CD14-positive monocyte (primary cell): Measurements from ENCODE around the gene TECPR2. TPM values are rescaled to one million over a fixed set of nuclear protein-coding genes. Genes with fewer than 3 reads are reported as not detected.

Experiments used
- DNase-seq, 3 donors: peaks; one replicate each; pipeline ENCODE4 v3.0.0-alpha.2; 2011 to 2022
- H2AFZ ChIP-seq: 2 replicates; pipeline ENCODE4 v1.6.0; 2012; ENCODE audit warnings: mild to moderate bottlenecking, low read depth, low read length, inconsistent platforms; ENCODE audit not compliant: insufficient read depth, poor library complexity, severe bottlenecking
- H3K27ac ChIP-seq, 2 donors: 1 replicate in 1 of 2; 2 replicates in 1 of 2; pipeline ENCODE4 v1.5.1; 2012 to 2013; ENCODE audit warnings: low read length in 2 of 2, control low read depth in 1 of 2, inconsistent platforms in 1 of 2, low read depth in 1 of 2, mild to moderate bottlenecking in 1 of 2
- H3K27me3 ChIP-seq, 2 donors: one replicate each; pipeline versions ENCODE4 v1.6.0 to v1.6.1; 2011 to 2013; ENCODE audit warnings: low read length in 2 of 2; ENCODE audit not compliant: control insufficient read depth in 2 of 2, insufficient read depth in 2 of 2
- H3K36me3 ChIP-seq, 2 donors: replicated peaks in 1 of 2; 1 replicate in 1 of 2; 2 replicates in 1 of 2; pipeline versions ENCODE4 v1.5.1 to v1.6.1; 2012 to 2013; ENCODE audit warnings: low read length in 2 of 2, control low read depth in 1 of 2, inconsistent platforms in 1 of 2, mild to moderate bottlenecking in 1 of 2; ENCODE audit not compliant: insufficient read depth in 2 of 2, control insufficient read depth in 1 of 2
- H3K4me1 ChIP-seq, 2 donors: 1 replicate in 1 of 2; 2 replicates in 1 of 2; pipeline versions ENCODE4 v1.5.1 to v1.6.1; 2012 to 2013; ENCODE audit warnings: low read length in 2 of 2, control low read depth in 1 of 2, inconsistent platforms in 1 of 2, mild to moderate bottlenecking in 1 of 2, moderate library complexity in 1 of 2; ENCODE audit not compliant: insufficient read depth in 2 of 2, control insufficient read depth in 1 of 2
- H3K4me2 ChIP-seq: replicated peaks from 2 replicates; pipeline ENCODE3; 2012; ENCODE audit warnings: low read length, moderate library complexity, mild to moderate bottlenecking; ENCODE audit not compliant: poor library complexity, severe bottlenecking; ENCODE audit errors: extremely low read depth
- H3K4me3 ChIP-seq, 3 experiments: fragments of 200-600 bp in 1 of 3; sonication (generic) in 1 of 3; replicated peaks in 1 of 3; 1 replicate in 2 of 3; 2 replicates in 1 of 3; pipeline ENCODE4 v1.5.1; 2011 to 2013; ENCODE audit warnings: low read length in 3 of 3, mild to moderate bottlenecking in 3 of 3, control low read depth in 2 of 3, low read depth in 2 of 3, inconsistent platforms in 1 of 3, moderate library complexity in 1 of 3
- H3K79me2 ChIP-seq: 2 replicates; pipeline ENCODE4 v1.6.0; 2012; ENCODE audit warnings: mild to moderate bottlenecking, control low read depth, inconsistent platforms, low read length, moderate library complexity; ENCODE audit not compliant: insufficient read depth
- H3K9ac ChIP-seq: 2 replicates; pipeline ENCODE4 v1.6.0; 2017; ENCODE audit warnings: low read length, mild to moderate bottlenecking; ENCODE audit not compliant: insufficient read depth, poor library complexity, severe bottlenecking
- H3K9me3 ChIP-seq, 2 donors: replicated peaks in 1 of 2; 1 replicate in 1 of 2; 2 replicates in 1 of 2; pipeline versions ENCODE4 v1.5.1 to v1.6.1; 2012 to 2013; ENCODE audit warnings: low read length in 2 of 2, control low read depth in 1 of 2; ENCODE audit not compliant: control insufficient read depth in 1 of 2, insufficient read depth in 1 of 2
- H4K20me1 ChIP-seq: 2 replicates; pipeline ENCODE4 v1.6.0; 2012; ENCODE audit warnings: mild to moderate bottlenecking, low read length, control low read depth, moderate library complexity; ENCODE audit not compliant: insufficient read depth
- H3K27ac Mint-ChIP-seq, 7 donors: one replicate each; pipeline ENCODE4 v1.8.0; 2020; ENCODE audit warnings: mild to moderate bottlenecking in 7 of 7, mixed read lengths in 7 of 7, moderate library complexity in 6 of 7, inconsistent platforms in 2 of 7
- H3K27me3 Mint-ChIP-seq, 3 donors: one replicate each; pipeline ENCODE4 v1.8.0; 2021 to 2022; ENCODE audit warnings: low read depth in 3 of 3, mild to moderate bottlenecking in 3 of 3, mixed read lengths in 3 of 3, moderate library complexity in 3 of 3, inconsistent platforms in 1 of 3
- H3K36me3 Mint-ChIP-seq, 2 donors: one replicate each; pipeline ENCODE4 v1.8.0; 2020; ENCODE audit warnings: mixed read lengths in 2 of 2, inconsistent platforms in 1 of 2, mild to moderate bottlenecking in 1 of 2
- H3K4me1 Mint-ChIP-seq: one replicate; pipeline ENCODE4 v1.8.0; 2020; ENCODE audit warnings: mild to moderate bottlenecking, mixed read lengths
- H3K4me3 Mint-ChIP-seq, 2 donors: one replicate each; pipeline ENCODE4 v1.8.0; 2020; ENCODE audit warnings: mild to moderate bottlenecking in 2 of 2, mixed read lengths in 2 of 2, moderate library complexity in 1 of 2
- H3K9me3 Mint-ChIP-seq, 7 donors: one replicate each; pipeline ENCODE4 v1.8.0; 2020 to 2022; ENCODE audit warnings: mixed read lengths in 7 of 7, mild to moderate bottlenecking in 6 of 7, moderate library complexity in 6 of 7, inconsistent platforms in 2 of 7
- WGBS: methylation state at CpG from one replicate; pipeline ENCODE4 v1.1.5; 2013; ENCODE audit warnings: missing lambda C conversion rate; ENCODE audit not compliant: insufficient coverage; 5-methylcytosine and 5-hydroxymethylcytosine counted together
- intact Hi-C, 2 donors: fragments of 100-400 bp; cut with micrococcal nuclease; formaldehyde crosslinking; loops; one replicate each; pipeline versions ENCODE4 v1.15.0 to v1.15.1; 2023
- polyA plus RNA-seq, 3 donors: library from polyadenylated mRNA; depleted of rRNA in 1 of 3; unstranded in 2 of 3; stranded (reverse) in 1 of 3; fragments of 300-500 nt in 2 of 3; fragments of >200 nt in 1 of 3; fragmentation: Illumina TruSeq in 2 of 3; gene quantifications; 1 replicate in 2 of 3; 2 replicates in 1 of 3; pipeline ENCODE4 v1.2.3, GENCODE V29; 2012 to 2021
- TF ChIP-seq, protein P1 (sequence below): fragments of 200-600 bp; IDR thresholded peaks from one replicate; pipeline ENCODE4 v1.8.0; 2022; ENCODE audit warnings: antibody characterized with exemption, mild to moderate bottlenecking

TECPR2 gene
- polyA plus RNA-seq, 3 donors, result 2.8 to 10.4 (median 6.4) TPM

DNA sequence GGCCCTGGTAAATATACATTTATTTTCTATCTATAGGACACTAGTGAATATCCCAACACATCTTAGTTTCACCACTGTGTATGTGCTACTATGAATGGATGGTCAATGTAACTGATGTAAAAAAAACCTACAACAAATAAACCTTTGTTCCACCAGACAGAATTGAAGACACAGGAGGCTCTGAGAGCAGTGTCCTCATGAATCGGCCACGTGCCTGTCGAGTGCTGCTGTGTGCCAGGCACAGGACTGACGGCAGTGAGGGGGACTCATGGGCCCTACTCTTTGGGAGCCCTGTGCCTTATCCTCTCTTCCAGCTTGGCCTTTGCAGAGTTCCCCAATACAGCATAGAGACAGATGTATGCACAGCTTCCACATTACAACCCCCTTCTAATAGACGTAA is 18.3 kb upstream of the TECPR2 start:
- peaks cover 66 to 86% of the 10 kb centered on the region in 2 donors for H3K36me3 ChIP-seq
- H3K27ac Mint-ChIP-seq, result no peak overlapping the region

DNA sequence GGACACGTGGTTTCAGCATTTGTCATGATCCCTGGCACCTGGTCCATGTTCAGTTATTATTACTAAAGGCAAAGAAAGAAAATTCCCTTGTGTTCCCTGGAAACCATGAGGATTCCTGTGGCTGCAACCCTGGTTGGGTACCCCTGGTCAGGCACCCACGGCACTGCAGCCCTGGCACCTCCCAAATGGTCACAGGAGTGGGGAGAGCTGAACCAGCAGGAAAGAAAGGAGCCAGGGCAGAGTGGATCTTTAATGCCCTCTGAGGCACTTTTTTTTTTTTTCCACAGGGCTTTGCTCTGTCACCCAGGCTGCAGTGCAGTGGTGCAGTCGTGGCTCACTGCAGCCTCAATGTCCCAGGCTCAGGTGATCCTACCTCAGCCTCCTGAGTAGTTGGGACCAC is 17.5 kb upstream of the TECPR2 start:
- H3K9me3 Mint-ChIP-seq, result no peaks in the 10 kb centered on the region
- Histone ChIP-seq H3K9me3 (no peaks in the 10 kb centered on the region), H3K79me2 (no peaks in the 10 kb centered on the region), H4K20me1 (no peaks in the 10 kb centered on the region), H3K4me1 (no peaks in the 10 kb centered on the region), H3K27me3 (no peaks in the 10 kb centered on the region), H3K9ac (no peak overlapping the region), H3K4me3 (no peak overlapping the region), H2AFZ (no peak overlapping the region), H3K4me2 (no peak overlapping the region), H3K36me3 (peaks cover 73 to 93% of the 10 kb centered on the region in 2 donors), H3K27ac (no peak overlapping the region)
- H3K36me3 Mint-ChIP-seq, result peaks cover 72 to 88% of the 10 kb centered on the region in 2 donors
- WGBS, result 94% methylated on average over 2 of the region's 3 CpGs
- intact Hi-C loops, result no loop called here
- peaks cover 0 to 2% (median 0%) of the 10 kb centered on the region in 3 donors for H3K27me3 Mint-ChIP-seq
- TF ChIP-seq, protein P1, sequence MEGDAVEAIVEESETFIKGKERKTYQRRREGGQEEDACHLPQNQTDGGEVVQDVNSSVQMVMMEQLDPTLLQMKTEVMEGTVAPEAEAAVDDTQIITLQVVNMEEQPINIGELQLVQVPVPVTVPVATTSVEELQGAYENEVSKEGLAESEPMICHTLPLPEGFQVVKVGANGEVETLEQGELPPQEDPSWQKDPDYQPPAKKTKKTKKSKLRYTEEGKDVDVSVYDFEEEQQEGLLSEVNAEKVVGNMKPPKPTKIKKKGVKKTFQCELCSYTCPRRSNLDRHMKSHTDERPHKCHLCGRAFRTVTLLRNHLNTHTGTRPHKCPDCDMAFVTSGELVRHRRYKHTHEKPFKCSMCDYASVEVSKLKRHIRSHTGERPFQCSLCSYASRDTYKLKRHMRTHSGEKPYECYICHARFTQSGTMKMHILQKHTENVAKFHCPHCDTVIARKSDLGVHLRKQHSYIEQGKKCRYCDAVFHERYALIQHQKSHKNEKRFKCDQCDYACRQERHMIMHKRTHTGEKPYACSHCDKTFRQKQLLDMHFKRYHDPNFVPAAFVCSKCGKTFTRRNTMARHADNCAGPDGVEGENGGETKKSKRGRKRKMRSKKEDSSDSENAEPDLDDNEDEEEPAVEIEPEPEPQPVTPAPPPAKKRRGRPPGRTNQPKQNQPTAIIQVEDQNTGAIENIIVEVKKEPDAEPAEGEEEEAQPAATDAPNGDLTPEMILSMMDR, result no peak
- no peaks in the 10 kb centered on the region for H3K4me1 Mint-ChIP-seq
- H3K27ac Mint-ChIP-seq, result peak overlapping the region in 1 of 7 donors; percentile 62
- no peak overlapping the region for H3K4me3 Mint-ChIP-seq
- no peak for DNase-seq

More for the DNA sequence above, 18.3 kb upstream of the TECPR2 start:
- H3K9ac ChIP-seq, result no peak overlapping the region
- Mint-ChIP-seq H3K4me1 (no peaks in the 10 kb centered on the region), H3K36me3 (peaks cover 66 to 81% of the 10 kb centered on the region in 2 donors), H3K9me3 (no peaks in the 10 kb centered on the region), H3K27me3 (peaks cover 0 to 2% (median 0%) of the 10 kb centered on the region in 3 donors), H3K4me3 (no peak overlapping the region)
- H3K27me3 ChIP-seq, result no peaks in the 10 kb centered on the region
- H3K4me1 ChIP-seq, result no peaks in the 10 kb centered on the region
- no peaks in the 10 kb centered on the region for H3K9me3 ChIP-seq
- no peak overlapping the region for H3K27ac ChIP-seq
- no peak overlapping the region for H2AFZ ChIP-seq
- intact Hi-C loops, result no loop called here
- 100% methylated on average over 4 of the region's 5 CpGs for WGBS
- no peak for DNase-seq
- H3K4me2 ChIP-seq, result no peak overlapping the region
- no peaks in the 10 kb centered on the region for H4K20me1 ChIP-seq
- no peaks in the 10 kb centered on the region for H3K79me2 ChIP-seq
- no peak overlapping the region for H3K4me3 ChIP-seq
- TF ChIP-seq, protein P1, result no peak
